Measurements from ENCODE around the gene PRKN. TPM values are rescaled to one million over a fixed set of nuclear protein-coding genes. Genes with fewer than 3 reads are reported as not detected.

PRKN gene
- total RNA-seq, 1 donor from 2014 or later = 1.2 TPM

GRCh38 chr6:162149786-162150185 is 577.8 kb downstream of the PRKN start:
- Histone ChIP-seq H3K36me3 (ENCODE audit: control insufficient read depth, insufficient read depth, low read length) (no peaks in the 10 kb centered on the region), H3K4me3 (ENCODE audit: low read depth, low read length) (no peak overlapping the region), H3K27me3 (ENCODE audit: control insufficient read depth, insufficient read depth, low read length) (no peaks in the 10 kb centered on the region)
- no peak for DNase-seq (ENCODE audit: low read depth)
- TF ChIP-seq, protein P1, sequence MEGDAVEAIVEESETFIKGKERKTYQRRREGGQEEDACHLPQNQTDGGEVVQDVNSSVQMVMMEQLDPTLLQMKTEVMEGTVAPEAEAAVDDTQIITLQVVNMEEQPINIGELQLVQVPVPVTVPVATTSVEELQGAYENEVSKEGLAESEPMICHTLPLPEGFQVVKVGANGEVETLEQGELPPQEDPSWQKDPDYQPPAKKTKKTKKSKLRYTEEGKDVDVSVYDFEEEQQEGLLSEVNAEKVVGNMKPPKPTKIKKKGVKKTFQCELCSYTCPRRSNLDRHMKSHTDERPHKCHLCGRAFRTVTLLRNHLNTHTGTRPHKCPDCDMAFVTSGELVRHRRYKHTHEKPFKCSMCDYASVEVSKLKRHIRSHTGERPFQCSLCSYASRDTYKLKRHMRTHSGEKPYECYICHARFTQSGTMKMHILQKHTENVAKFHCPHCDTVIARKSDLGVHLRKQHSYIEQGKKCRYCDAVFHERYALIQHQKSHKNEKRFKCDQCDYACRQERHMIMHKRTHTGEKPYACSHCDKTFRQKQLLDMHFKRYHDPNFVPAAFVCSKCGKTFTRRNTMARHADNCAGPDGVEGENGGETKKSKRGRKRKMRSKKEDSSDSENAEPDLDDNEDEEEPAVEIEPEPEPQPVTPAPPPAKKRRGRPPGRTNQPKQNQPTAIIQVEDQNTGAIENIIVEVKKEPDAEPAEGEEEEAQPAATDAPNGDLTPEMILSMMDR (IDR thresholded peaks at IDR 0.05; ENCODE audit: insufficient read depth, low read length, poor library complexity, severe bottlenecking) = no peak

DNA sequence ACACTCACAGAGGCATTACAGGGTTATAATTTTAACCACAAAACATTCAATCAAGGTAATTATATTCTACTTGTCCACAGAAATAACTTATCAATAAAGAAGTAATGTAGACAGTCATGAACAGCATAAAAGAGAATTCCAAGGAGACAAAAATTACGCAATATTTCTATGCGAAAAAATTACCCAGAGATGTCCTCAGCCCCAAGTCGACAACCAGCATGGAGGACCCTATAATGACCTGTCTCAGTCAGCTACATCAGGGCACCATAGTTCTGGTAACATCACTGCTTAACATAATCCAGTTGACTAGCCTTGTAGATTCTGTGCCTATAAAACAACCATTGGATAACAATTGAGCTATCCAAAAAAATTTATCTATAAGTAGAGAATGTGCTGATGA is 579.8 kb downstream of the PRKN start:
- Histone ChIP-seq H3K36me3 (ENCODE audit: control insufficient read depth, insufficient read depth, low read length) (no peaks in the 10 kb centered on the region), H3K27me3 (ENCODE audit: control insufficient read depth, insufficient read depth, low read length) (no peaks in the 10 kb centered on the region), H3K4me3 (ENCODE audit: low read depth, low read length) (no peak overlapping the region)
- no peak for DNase-seq (ENCODE audit: low read depth)
- TF ChIP-seq, protein P1 (IDR thresholded peaks at IDR 0.05; ENCODE audit: insufficient read depth, low read length, poor library complexity, severe bottlenecking) = no peak

GRCh38 chr6:162147281-162147680 is 580.3 kb downstream of the PRKN start:
- H3K27me3 ChIP-seq (ENCODE audit: control insufficient read depth, insufficient read depth, low read length) = no peaks in the 10 kb centered on the region
- TF ChIP-seq, protein P1 (IDR thresholded peaks at IDR 0.05; ENCODE audit: insufficient read depth, low read length, poor library complexity, severe bottlenecking) = no peak
- DNase-seq (ENCODE audit: low read depth) = no peak
- no peaks in the 10 kb centered on the region for H3K36me3 ChIP-seq (ENCODE audit: control insufficient read depth, insufficient read depth, low read length)
- no peak overlapping the region for H3K4me3 ChIP-seq (ENCODE audit: low read depth, low read length)

- Histone ChIP-seq H3K4me3 (ENCODE audit: low read depth, low read length) (no peak overlapping the region), H3K27me3 (ENCODE audit: control insufficient read depth, insufficient read depth, low read length) (no peaks in the 10 kb centered on the region), H3K36me3 (ENCODE audit: control insufficient read depth, insufficient read depth, low read length) (no peaks in the 10 kb centered on the region)
- no peak for DNase-seq (ENCODE audit: low read depth)
- TF ChIP-seq, protein P1 (IDR thresholded peaks at IDR 0.05; ENCODE audit: insufficient read depth, low read length, poor library complexity, severe bottlenecking) = no peak
Measured at GRCh38 chr6:162140251-162140852, 587.2 kb downstream of the PRKN start.

- TF ChIP-seq, protein P1 (IDR thresholded peaks at IDR 0.05; ENCODE audit: insufficient read depth, low read length, poor library complexity, severe bottlenecking) = no peak
- Histone ChIP-seq H3K36me3 (ENCODE audit: control insufficient read depth, insufficient read depth, low read length) (no peaks in the 10 kb centered on the region), H3K27me3 (ENCODE audit: control insufficient read depth, insufficient read depth, low read length) (no peaks in the 10 kb centered on the region), H3K4me3 (ENCODE audit: low read depth, low read length) (no peak overlapping the region)
- no peak for DNase-seq (ENCODE audit: low read depth)
Measured at GRCh38 chr6:162125659-162126058, 601.9 kb downstream of the PRKN start.

All from kidney epithelial cell (primary cell).